HEK293 (cell line): Measurements from ENCODE around the gene BRMS1.

Source experiments
- GLIS1 ChIP-seq: fragments of 450-650 bp; formaldehyde crosslinking; IDR thresholded peaks from 2 replicates; pipeline ENCODE4 v1.5.1; 2016; ENCODE audit warnings: missing biosample characterization, missing genetic modification characterization
- GLIS2 ChIP-seq: fragments of 450-650 bp; formaldehyde crosslinking; IDR thresholded peaks from 2 replicates; pipeline ENCODE4 v1.5.1; 2016; ENCODE audit warnings: missing biosample characterization, missing genetic modification characterization
- HOXD13 ChIP-seq: sonication (generic); formaldehyde crosslinking; IDR thresholded peaks from 2 replicates; pipeline ENCODE4 v1.8.0; 2022; ENCODE audit warnings: missing genetic modification reagents, borderline replicate concordance
- SALL2 ChIP-seq: fragments of 450-650 bp; formaldehyde crosslinking; IDR thresholded peaks from 2 replicates; pipeline ENCODE4 v1.5.0; 2017; ENCODE audit warnings: missing biosample characterization, mild to moderate bottlenecking, missing genetic modification characterization, borderline replicate concordance
- ZFHX2 ChIP-seq: fragments of 450-650 bp; formaldehyde crosslinking; conservative IDR thresholded peaks from 2 replicates; pipeline ENCODE4 v1.5.1; 2016; ENCODE audit warnings: missing biosample characterization, missing genetic modification characterization
- ZFP37 ChIP-seq: fragments of 450-650 bp; formaldehyde crosslinking; IDR thresholded peaks from 2 replicates; pipeline ENCODE4 v1.5.1; 2016; ENCODE audit warnings: missing biosample characterization, missing genetic modification characterization
- ZNF354C ChIP-seq: fragments of 450-650 bp; formaldehyde crosslinking; IDR thresholded peaks from 2 replicates; pipeline ENCODE4 v1.5.1; 2016; ENCODE audit warnings: missing biosample characterization, missing genetic modification characterization, low read depth, borderline replicate concordance
- ZNF596 ChIP-seq: fragments of 450-650 bp; IDR thresholded peaks from 2 replicates; pipeline ENCODE4 v1.5.0; 2018; ENCODE audit warnings: missing biosample characterization, mild to moderate bottlenecking, missing genetic modification characterization, moderate library complexity
- ZNF600 ChIP-seq: fragments of 450-650 bp; formaldehyde crosslinking; IDR thresholded peaks from 2 replicates; pipeline ENCODE4 v1.5.1; 2016; ENCODE audit warnings: missing biosample characterization, missing genetic modification characterization
- ZNF624 ChIP-seq: fragments of 450-650 bp; formaldehyde crosslinking; IDR thresholded peaks from 2 replicates; pipeline ENCODE4 v1.5.1; 2017; ENCODE audit warnings: missing biosample characterization, missing genetic modification characterization
- ZNF843 ChIP-seq: fragments of 450-650 bp; formaldehyde crosslinking; IDR thresholded peaks from 2 replicates; pipeline ENCODE4 v1.5.1; 2016; ENCODE audit warnings: missing biosample characterization, missing genetic modification characterization
- TF ChIP-seq, protein P1 (sequence below): fragments of 450-650 bp; formaldehyde crosslinking; IDR thresholded peaks from 2 replicates; pipeline ENCODE4 v1.5.1; 2016; ENCODE audit warnings: missing biosample characterization, missing genetic modification characterization
- TF ChIP-seq, protein P2 (sequence below): fragments of 450-650 bp; formaldehyde crosslinking; IDR thresholded peaks from 2 replicates; pipeline ENCODE4; 2016; ENCODE audit warnings: missing biosample characterization, missing genetic modification characterization
- TF ChIP-seq, protein P3 (sequence below): fragments of 450-650 bp; formaldehyde crosslinking; optimal IDR thresholded peaks from 2 replicates; pipeline ENCODE3; 2016; ENCODE audit warnings: missing biosample characterization, mild to moderate bottlenecking, missing genetic modification characterization
- TF ChIP-seq, protein P4 (sequence below): fragments of 450-650 bp; IDR thresholded peaks from 2 replicates; pipeline ENCODE4 v1.5.1; 2018; ENCODE audit warnings: missing biosample characterization, missing genetic modification characterization
- TF ChIP-seq, protein P5 (sequence below): fragments of 450-650 bp; formaldehyde crosslinking; IDR thresholded peaks from 2 replicates; pipeline ENCODE4 v1.5.1; 2016; ENCODE audit warnings: missing biosample characterization, missing genetic modification characterization
- TF ChIP-seq, protein P6 (sequence below): fragments of 450-650 bp; formaldehyde crosslinking; IDR thresholded peaks from 2 replicates; pipeline ENCODE4 v1.5.1; 2016; ENCODE audit warnings: missing biosample characterization, missing genetic modification characterization

The BRMS1 gene

DNA sequence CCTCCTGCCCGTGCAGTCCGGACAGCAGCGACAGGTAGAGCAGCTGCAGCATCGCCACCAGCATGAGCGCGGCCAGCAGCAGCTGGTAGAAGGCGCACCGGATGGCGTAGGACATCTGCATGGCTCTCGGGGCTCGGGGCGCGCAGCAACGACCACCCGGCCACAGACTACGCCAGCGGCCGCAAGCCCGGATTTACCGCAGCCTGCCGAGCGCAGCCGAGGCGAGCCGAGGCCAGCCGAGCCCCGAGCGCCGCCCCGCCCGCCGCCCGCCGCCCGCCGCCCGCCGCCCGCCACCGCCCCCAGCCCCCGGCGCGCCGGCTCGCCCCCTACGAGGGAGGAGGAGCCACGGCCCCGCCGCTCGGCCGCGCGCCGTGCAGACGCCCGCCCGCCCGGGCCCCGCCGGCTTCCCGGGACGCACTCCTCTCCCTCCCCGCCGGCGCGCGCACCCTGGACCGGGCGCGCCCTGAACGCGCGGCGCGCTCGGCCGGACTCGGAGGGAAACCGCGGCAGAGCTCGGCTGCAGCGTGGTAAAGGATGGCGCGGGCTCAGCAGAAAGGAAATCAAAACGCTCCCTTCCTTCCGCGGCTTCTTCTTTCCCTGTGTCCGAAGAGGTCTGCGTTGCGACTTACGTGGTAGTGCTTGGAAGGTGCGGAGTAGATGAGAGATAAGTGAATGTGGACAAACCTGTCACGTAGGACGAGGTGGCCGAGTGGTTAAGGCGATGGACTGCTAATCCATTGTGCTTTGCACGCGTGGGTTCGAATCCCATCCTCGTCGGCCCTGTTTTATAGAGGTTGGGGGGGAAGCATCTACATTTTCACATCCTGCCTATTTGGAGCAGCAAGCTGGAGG, 2.7 kb upstream of the BRMS1 start, which contains the start of gene B4GAT1 (continued):
- TF ChIP-seq, protein P1, sequence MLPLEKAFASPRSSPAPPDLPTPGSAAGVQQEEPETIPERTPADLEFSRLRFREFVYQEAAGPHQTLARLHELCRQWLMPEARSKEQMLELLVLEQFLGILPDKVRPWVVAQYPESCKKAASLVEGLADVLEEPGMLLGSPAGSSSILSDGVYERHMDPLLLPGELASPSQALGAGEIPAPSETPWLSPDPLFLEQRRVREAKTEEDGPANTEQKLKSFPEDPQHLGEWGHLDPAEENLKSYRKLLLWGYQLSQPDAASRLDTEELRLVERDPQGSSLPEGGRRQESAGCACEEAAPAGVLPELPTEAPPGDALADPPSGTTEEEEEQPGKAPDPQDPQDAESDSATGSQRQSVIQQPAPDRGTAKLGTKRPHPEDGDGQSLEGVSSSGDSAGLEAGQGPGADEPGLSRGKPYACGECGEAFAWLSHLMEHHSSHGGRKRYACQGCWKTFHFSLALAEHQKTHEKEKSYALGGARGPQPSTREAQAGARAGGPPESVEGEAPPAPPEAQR (tag by site-specific recombination), result peak; percentile 88; the same call in 1 of the 2 replicates
- TF ChIP-seq, protein P2, sequence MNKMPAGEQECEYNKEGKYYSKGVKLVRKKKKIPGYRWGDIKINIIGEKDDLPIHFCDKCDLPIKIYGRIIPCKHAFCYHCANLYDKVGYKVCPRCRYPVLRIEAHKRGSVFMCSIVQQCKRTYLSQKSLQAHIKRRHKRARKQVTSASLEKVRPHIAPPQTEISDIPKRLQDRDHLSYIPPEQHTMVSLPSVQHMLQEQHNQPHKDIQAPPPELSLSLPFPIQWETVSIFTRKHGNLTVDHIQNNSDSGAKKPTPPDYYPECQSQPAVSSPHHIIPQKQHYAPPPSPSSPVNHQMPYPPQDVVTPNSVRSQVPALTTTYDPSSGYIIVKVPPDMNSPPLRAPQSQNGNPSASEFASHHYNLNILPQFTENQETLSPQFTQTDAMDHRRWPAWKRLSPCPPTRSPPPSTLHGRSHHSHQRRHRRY (tag by site-specific recombination), result 0 out of 2 replicates have a peak, but pooled peaks have one; percentile 36
- no peak for TF ChIP-seq ZNF354C
- TF ChIP-seq, protein P3, sequence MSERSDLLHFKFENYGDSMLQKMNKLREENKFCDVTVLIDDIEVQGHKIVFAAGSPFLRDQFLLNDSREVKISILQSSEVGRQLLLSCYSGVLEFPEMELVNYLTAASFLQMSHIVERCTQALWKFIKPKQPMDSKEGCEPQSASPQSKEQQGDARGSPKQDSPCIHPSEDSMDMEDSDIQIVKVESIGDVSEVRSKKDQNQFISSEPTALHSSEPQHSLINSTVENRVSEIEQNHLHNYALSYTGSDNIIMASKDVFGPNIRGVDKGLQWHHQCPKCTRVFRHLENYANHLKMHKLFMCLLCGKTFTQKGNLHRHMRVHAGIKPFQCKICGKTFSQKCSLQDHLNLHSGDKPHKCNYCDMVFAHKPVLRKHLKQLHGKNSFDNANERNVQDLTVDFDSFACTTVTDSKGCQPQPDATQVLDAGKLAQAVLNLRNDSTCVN (tag by site-specific recombination), result peak; percentile 86
- TF ChIP-seq, protein P4, sequence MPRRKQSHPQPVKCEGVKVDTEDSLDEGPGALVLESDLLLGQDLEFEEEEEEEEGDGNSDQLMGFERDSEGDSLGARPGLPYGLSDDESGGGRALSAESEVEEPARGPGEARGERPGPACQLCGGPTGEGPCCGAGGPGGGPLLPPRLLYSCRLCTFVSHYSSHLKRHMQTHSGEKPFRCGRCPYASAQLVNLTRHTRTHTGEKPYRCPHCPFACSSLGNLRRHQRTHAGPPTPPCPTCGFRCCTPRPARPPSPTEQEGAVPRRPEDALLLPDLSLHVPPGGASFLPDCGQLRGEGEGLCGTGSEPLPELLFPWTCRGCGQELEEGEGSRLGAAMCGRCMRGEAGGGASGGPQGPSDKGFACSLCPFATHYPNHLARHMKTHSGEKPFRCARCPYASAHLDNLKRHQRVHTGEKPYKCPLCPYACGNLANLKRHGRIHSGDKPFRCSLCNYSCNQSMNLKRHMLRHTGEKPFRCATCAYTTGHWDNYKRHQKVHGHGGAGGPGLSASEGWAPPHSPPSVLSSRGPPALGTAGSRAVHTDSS, result no peak
- TF ChIP-seq ZNF600, result peak; percentile 42
- TF ChIP-seq ZNF843 (tag by site-specific recombination), result peak; percentile 52; the same call in 1 of the 2 replicates
- peak; percentile 33; the same call in 1 of the 2 replicates for TF ChIP-seq GLIS2 (tag by site-specific recombination)
- TF ChIP-seq, protein P5, sequence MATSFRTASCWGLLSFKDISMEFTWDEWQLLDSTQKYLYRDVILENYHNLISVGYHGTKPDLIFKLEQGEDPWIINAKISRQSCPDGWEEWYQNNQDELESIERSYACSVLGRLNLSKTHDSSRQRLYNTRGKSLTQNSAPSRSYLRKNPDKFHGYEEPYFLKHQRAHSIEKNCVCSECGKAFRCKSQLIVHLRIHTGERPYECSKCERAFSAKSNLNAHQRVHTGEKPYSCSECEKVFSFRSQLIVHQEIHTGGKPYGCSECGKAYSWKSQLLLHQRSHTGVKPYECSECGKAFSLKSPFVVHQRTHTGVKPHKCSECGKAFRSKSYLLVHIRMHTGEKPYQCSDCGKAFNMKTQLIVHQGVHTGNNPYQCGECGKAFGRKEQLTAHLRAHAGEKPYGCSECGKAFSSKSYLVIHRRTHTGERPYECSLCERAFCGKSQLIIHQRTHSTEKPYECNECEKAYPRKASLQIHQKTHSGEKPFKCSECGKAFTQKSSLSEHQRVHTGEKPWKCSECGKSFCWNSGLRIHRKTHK (tag by site-specific recombination), result no peak
- 0 out of 2 replicates have a peak, but pooled peaks have one; percentile 73 for TF ChIP-seq SALL2 (tag by site-specific recombination)
- TF ChIP-seq HOXD13 (CRISPR knock-in tag), result no peak
- TF ChIP-seq GLIS1 (tag by site-specific recombination), result peak; percentile 60
- no peak for TF ChIP-seq ZNF624
- TF ChIP-seq, protein P6, sequence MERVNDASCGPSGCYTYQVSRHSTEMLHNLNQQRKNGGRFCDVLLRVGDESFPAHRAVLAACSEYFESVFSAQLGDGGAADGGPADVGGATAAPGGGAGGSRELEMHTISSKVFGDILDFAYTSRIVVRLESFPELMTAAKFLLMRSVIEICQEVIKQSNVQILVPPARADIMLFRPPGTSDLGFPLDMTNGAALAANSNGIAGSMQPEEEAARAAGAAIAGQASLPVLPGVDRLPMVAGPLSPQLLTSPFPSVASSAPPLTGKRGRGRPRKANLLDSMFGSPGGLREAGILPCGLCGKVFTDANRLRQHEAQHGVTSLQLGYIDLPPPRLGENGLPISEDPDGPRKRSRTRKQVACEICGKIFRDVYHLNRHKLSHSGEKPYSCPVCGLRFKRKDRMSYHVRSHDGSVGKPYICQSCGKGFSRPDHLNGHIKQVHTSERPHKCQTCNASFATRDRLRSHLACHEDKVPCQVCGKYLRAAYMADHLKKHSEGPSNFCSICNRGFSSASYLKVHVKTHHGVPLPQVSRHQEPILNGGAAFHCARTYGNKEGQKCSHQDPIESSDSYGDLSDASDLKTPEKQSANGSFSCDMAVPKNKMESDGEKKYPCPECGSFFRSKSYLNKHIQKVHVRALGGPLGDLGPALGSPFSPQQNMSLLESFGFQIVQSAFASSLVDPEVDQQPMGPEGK (tag by site-specific recombination), result peak; percentile 84
- peak; percentile 69 for TF ChIP-seq ZFHX2
- peak; percentile 94; the same call in 1 of the 2 replicates for TF ChIP-seq ZFP37 (tag by site-specific recombination)
- TF ChIP-seq ZNF596 (tag by site-specific recombination), result no peak
- TF ChIP-seq, all 188 proteins: peak for 64
